ENCODE measurements around the gene MYH2.
"Not testable (repeated sequence)": the region's sequence is repeated elsewhere in the genome, so short reads cannot be mapped to it uniquely, and the experiment has no call there.

MYH2 gene

GRCh38 chr17:10541179-10541578, 8.3 kb downstream of the MYH2 start:
- H3K4me3 Mint-ChIP-seq; H3K4me1 Mint-ChIP-seq (ENCODE audit: low read depth); H3K36me3 Mint-ChIP-seq (ENCODE audit: low read depth); H3K27me3 Mint-ChIP-seq; H3K27ac Mint-ChIP-seq; intact Hi-C loops (cut with micrococcal nuclease): not testable (repeated sequence)
- H3K9me3 Mint-ChIP-seq = peaks cover 28% of the 10 kb centered on the region

DNA sequence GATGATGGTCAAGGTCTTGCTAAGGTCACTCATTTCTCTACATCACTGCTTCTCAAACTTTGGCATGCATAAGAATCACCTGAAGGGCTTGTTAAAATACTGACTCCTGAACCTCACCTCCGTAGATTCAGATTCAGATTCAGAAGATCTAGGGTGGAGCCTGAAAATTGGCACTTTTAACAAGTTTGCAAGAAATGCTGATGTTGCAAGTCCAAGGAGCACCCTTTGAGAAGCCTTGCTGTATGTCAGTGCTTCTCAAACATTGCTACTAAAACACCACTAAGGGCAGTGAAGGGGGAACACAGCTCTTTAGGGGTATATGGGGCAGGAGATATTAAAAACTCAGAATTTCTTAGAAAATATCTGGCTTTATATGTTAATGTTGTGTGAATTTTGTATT, 17.4 kb downstream of the MYH2 start:
- H3K4me1 Mint-ChIP-seq (ENCODE audit: low read depth) = no peaks in the 10 kb centered on the region

GRCh38 chr17:10527419-10527818, 22.0 kb downstream of the MYH2 start:
- H3K27ac Mint-ChIP-seq = no peak overlapping the region
- intact Hi-C loops (cut with micrococcal nuclease) = no loop called here

More for the DNA sequence above, 17.4 kb downstream of the MYH2 start:
- no peak overlapping the region for H3K4me3 Mint-ChIP-seq
- intact Hi-C loops (cut with micrococcal nuclease) = no loop called here
- H3K36me3 Mint-ChIP-seq (ENCODE audit: low read depth) = no peaks in the 10 kb centered on the region
- H3K27ac Mint-ChIP-seq = no peak overlapping the region
- H3K27me3 Mint-ChIP-seq = peaks cover 4% of the 10 kb centered on the region
- no peaks in the 10 kb centered on the region for H3K9me3 Mint-ChIP-seq

GRCh38 chr17:10526517-10526916, 22.9 kb downstream of the MYH2 start:
- H3K9me3 Mint-ChIP-seq = no peaks in the 10 kb centered on the region
- H3K27ac Mint-ChIP-seq = no peak overlapping the region
- H3K4me1 Mint-ChIP-seq (ENCODE audit: low read depth) = no peaks in the 10 kb centered on the region
- no peak overlapping the region for H3K4me3 Mint-ChIP-seq
- intact Hi-C loops (cut with micrococcal nuclease) = no loop called here
- no peaks in the 10 kb centered on the region for H3K36me3 Mint-ChIP-seq (ENCODE audit: low read depth)
- H3K27me3 Mint-ChIP-seq = peaks cover 4% of the 10 kb centered on the region

More at GRCh38 chr17:10527419-10527818, 22.0 kb downstream of the MYH2 start:
- H3K36me3 Mint-ChIP-seq (ENCODE audit: low read depth) = no peaks in the 10 kb centered on the region
- H3K4me1 Mint-ChIP-seq (ENCODE audit: low read depth) = no peaks in the 10 kb centered on the region
- H3K9me3 Mint-ChIP-seq = no peaks in the 10 kb centered on the region
- no peak overlapping the region for H3K4me3 Mint-ChIP-seq
- peaks cover 4% of the 10 kb centered on the region for H3K27me3 Mint-ChIP-seq

DNA sequence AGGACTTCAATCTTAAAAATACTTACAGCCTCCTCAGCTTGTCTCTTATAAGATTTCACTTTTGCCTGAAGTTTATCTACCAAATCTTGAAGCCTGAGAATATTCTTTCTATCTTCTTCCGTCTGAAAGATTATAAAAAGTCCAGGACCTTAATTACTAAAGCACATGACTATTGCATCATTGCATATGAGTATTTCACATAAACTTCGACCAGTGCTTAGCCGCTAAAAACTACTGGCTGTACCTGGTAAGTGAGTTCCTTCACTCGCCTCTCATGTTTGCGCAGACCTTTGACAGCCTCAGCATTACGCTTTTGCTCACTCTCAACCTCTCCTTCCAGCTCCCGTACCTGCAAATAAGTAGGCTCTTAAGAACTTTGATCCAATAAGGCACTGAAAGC, 26.4 kb downstream of the MYH2 start:
- peaks cover 4% of the 10 kb centered on the region for H3K27me3 Mint-ChIP-seq
- no peak overlapping the region for H3K27ac Mint-ChIP-seq
- H3K36me3 Mint-ChIP-seq (ENCODE audit: low read depth) = no peaks in the 10 kb centered on the region
- H3K4me3 Mint-ChIP-seq = no peak overlapping the region
- no peaks in the 10 kb centered on the region for H3K9me3 Mint-ChIP-seq
- H3K4me1 Mint-ChIP-seq (ENCODE audit: low read depth) = no peaks in the 10 kb centered on the region
- intact Hi-C loops (cut with micrococcal nuclease) = no loop called here

GRCh38 chr17:10521949-10522348, 27.5 kb downstream of the MYH2 start:
- Mint-ChIP-seq H3K36me3 (ENCODE audit: low read depth) (no peaks in the 10 kb centered on the region), H3K4me3 (no peak overlapping the region), H3K9me3 (no peaks in the 10 kb centered on the region), H3K27me3 (peaks cover 4% of the 10 kb centered on the region), H3K27ac (no peak overlapping the region), H3K4me1 (ENCODE audit: low read depth) (no peaks in the 10 kb centered on the region)
- intact Hi-C loops (cut with micrococcal nuclease) = no loop called here

- peaks cover 4% of the 10 kb centered on the region for H3K27me3 Mint-ChIP-seq
- H3K4me1 Mint-ChIP-seq (ENCODE audit: low read depth) = no peaks in the 10 kb centered on the region
- H3K9me3 Mint-ChIP-seq = no peaks in the 10 kb centered on the region
- no peak within 1 kb of the TSS for H3K27ac Mint-ChIP-seq
- H3K4me3 Mint-ChIP-seq = no peak within 1 kb of the TSS
- intact Hi-C loops (cut with micrococcal nuclease) = no loop called here
- no peaks in the 10 kb centered on the region for H3K36me3 Mint-ChIP-seq (ENCODE audit: low read depth)
Observed at GRCh38 chr17:10518271-10519037, 31.0 kb downstream of the MYH2 start, which contains the start of gene MYH1. Gene MYH1, minus strand, starts transcription at chr17:10518542. Its CDS starts 1,900 bp downstream, at chr17:10516642.

DNA sequence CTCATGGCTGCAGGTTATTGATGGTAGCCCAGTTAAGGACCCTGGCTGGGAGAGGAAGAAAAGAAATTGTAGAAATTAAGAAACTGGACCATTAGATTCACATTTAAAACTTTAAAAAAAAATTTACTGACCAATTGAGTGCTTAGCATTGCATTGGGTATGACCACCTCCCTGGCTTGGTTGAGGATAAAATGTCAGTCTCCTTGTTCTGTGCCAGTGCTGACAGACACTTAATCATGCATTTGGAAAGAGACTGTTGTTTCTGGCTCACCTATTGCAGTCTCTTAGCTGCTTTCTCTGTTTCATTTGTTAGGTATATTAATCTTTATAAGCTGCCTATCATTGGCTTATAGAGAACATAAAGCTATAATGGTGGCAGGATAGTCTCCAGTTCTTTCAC, 32.8 kb downstream of the MYH2 start:
- Mint-ChIP-seq H3K27me3 (peaks cover 2% of the 10 kb centered on the region), H3K4me1 (ENCODE audit: low read depth) (no peaks in the 10 kb centered on the region), H3K27ac (no peak overlapping the region), H3K36me3 (ENCODE audit: low read depth) (no peaks in the 10 kb centered on the region), H3K9me3 (no peaks in the 10 kb centered on the region), H3K4me3 (no peak overlapping the region)
- intact Hi-C loops (cut with micrococcal nuclease) = no loop called here

GRCh38 chr17:10516065-10516464, 33.4 kb downstream of the MYH2 start:
- Mint-ChIP-seq H3K4me3 (no peak overlapping the region), H3K27ac (no peak overlapping the region), H3K27me3 (no peaks in the 10 kb centered on the region), H3K36me3 (ENCODE audit: low read depth) (no peaks in the 10 kb centered on the region), H3K9me3 (no peaks in the 10 kb centered on the region), H3K4me1 (ENCODE audit: low read depth) (no peaks in the 10 kb centered on the region)
- intact Hi-C loops (cut with micrococcal nuclease) = no loop called here

DNA sequence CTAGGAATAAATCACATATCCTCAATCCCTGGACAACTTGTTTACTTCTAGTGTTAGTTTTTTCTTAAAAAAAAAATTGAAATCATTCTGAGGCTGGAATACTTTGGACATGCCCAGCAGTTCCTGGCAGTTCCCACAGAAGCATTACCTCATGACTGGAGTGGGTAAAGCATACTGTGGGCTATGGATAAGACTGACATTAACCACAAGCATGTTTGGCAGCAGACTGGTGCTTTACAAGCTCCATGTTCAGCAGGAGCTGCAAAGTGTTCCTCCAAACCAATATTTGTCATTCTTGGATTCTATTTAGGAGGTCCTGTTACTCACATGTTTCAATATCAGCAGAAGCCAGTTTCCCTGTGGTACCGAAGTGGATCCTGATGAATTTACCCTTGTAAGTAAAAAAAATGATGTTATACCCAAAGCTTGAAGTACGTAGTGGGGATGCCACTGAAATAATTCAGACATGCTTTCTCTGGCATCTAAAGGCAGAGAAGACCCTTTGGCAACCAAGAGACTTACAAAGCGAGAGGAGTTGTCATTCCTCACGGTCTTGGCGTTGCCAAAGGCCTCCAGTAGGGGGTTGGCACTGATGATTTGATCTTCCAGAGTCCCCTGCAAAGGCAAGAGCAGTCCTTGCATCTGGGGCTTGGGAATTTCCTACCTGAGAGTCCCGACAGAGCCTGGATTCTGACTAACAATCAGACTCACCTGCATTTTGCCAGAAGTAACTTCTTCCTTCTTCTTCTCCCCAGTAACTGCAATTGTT, 36.0 kb downstream of the MYH2 start:
- no peak overlapping the region for H3K27ac Mint-ChIP-seq
- no peaks in the 10 kb centered on the region for H3K27me3 Mint-ChIP-seq
- no peaks in the 10 kb centered on the region for H3K4me1 Mint-ChIP-seq (ENCODE audit: low read depth)
- no peaks in the 10 kb centered on the region for H3K36me3 Mint-ChIP-seq (ENCODE audit: low read depth)
- intact Hi-C loops (cut with micrococcal nuclease) = no loop called here
- no peak overlapping the region for H3K4me3 Mint-ChIP-seq
- H3K9me3 Mint-ChIP-seq = no peaks in the 10 kb centered on the region

DNA sequence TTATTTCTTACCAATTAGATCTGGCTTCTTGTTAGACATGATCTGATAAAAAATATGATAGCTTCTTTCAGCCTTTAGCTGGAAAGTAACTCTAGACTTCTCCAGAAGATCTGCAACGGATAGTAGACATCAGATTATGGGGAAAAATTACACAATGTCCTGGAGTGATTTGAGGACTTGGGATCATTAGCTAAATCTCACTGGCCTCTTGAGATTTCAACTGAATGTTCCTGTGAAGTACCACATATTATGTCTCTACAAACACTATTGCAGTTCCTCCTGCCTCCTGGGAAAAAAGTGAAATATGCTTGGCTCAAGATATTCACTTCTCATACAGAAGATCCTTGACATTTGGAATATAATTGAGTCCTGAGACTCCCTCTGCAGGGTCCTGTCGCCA, 36.6 kb downstream of the MYH2 start:
- H3K36me3 Mint-ChIP-seq (ENCODE audit: low read depth) = no peaks in the 10 kb centered on the region
- intact Hi-C loops (cut with micrococcal nuclease) = no loop called here
- H3K27me3 Mint-ChIP-seq = no peaks in the 10 kb centered on the region
- H3K9me3 Mint-ChIP-seq = no peaks in the 10 kb centered on the region
- no peak overlapping the region for H3K4me3 Mint-ChIP-seq
- no peaks in the 10 kb centered on the region for H3K4me1 Mint-ChIP-seq (ENCODE audit: low read depth)
- no peak overlapping the region for H3K27ac Mint-ChIP-seq

DNA sequence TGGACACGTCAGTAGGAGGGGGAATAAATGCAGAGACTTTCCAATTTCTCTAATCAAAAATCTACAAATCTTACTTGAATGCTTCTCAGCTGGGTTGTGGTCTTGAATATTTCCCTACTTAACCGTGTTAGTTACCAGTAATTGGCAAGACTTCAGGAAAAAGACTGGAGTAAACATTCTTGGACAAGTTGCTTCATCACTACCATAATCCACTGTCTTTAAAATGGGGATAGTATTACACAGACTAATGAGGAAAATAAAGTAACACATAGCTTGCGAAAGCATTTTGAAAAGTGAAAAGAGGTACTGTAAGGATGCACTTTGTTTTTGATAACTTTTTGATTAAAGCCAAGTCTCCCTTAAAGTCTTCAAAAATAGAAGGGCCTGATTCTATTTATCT, 49.5 kb downstream of the MYH2 start:
- Mint-ChIP-seq H3K9me3 (no peaks in the 10 kb centered on the region), H3K36me3 (ENCODE audit: low read depth) (no peaks in the 10 kb centered on the region), H3K4me1 (ENCODE audit: low read depth) (no peaks in the 10 kb centered on the region), H3K27ac (no peak overlapping the region), H3K4me3 (no peak overlapping the region), H3K27me3 (no peaks in the 10 kb centered on the region)
- intact Hi-C loops (cut with micrococcal nuclease) = no loop called here

GRCh38 chr17:10492004-10492403, 57.5 kb downstream of the MYH2 start:
- no peaks in the 10 kb centered on the region for H3K36me3 Mint-ChIP-seq (ENCODE audit: low read depth)
- H3K27me3 Mint-ChIP-seq = no peaks in the 10 kb centered on the region
- intact Hi-C loops (cut with micrococcal nuclease) = no loop called here
- H3K27ac Mint-ChIP-seq = no peak overlapping the region
- H3K9me3 Mint-ChIP-seq = peaks cover 39% of the 10 kb centered on the region
- no peak overlapping the region for H3K4me3 Mint-ChIP-seq
- H3K4me1 Mint-ChIP-seq (ENCODE audit: low read depth) = no peaks in the 10 kb centered on the region

DNA sequence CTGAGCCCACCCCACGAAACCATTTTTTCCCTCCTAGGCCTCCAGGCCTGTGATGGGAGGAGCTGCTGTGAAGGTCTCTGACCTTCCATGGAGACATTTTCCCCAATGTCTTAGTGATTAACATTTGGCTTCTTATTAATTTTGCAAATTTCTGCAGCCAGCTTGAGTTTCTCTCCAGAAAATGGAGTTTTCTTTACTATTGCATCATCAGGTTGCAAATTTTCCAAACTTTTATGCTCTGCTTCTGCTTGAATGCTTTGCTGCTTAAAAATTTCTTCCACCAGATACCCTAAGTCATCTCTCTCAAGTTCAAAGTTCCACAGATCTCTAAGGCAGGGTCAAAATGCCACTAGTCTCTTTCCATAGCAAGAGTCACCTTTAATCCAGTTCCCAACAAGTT, 67.2 kb downstream of the MYH2 start:
- Mint-ChIP-seq H3K4me1 (ENCODE audit: low read depth) (no peaks in the 10 kb centered on the region), H3K27me3 (no peaks in the 10 kb centered on the region), H3K36me3 (ENCODE audit: low read depth) (no peaks in the 10 kb centered on the region), H3K9me3 (peaks cover 42% of the 10 kb centered on the region), H3K27ac (no peak overlapping the region), H3K4me3 (no peak overlapping the region)
- intact Hi-C loops (cut with micrococcal nuclease) = no loop called here

Data from dendritic cell treated with granulocyte-macrophage colony-stimulating factor and Interleukin-4, amounts not matched to agents 40 ng/mL and 50 ng/mL, for 4 days (primary cell).